Activated CD4-positive, alpha-beta T cell treated with anti-CD3 and anti-CD28 coated beads, Interleukin-2, amount 50 U/mL, for 48 hours (primary cell): ENCODE data around the gene TREM1.
"Not testable (repeated sequence)": the region's sequence is repeated elsewhere in the genome, so short reads cannot be mapped to it uniquely, and the experiment has no call there.

Source experiments
- DNase-seq, 2 experiments: peaks; one replicate each; pipeline ENCODE4 v3.0.0-alpha.2; 2020

Gene TREM1

DNA sequence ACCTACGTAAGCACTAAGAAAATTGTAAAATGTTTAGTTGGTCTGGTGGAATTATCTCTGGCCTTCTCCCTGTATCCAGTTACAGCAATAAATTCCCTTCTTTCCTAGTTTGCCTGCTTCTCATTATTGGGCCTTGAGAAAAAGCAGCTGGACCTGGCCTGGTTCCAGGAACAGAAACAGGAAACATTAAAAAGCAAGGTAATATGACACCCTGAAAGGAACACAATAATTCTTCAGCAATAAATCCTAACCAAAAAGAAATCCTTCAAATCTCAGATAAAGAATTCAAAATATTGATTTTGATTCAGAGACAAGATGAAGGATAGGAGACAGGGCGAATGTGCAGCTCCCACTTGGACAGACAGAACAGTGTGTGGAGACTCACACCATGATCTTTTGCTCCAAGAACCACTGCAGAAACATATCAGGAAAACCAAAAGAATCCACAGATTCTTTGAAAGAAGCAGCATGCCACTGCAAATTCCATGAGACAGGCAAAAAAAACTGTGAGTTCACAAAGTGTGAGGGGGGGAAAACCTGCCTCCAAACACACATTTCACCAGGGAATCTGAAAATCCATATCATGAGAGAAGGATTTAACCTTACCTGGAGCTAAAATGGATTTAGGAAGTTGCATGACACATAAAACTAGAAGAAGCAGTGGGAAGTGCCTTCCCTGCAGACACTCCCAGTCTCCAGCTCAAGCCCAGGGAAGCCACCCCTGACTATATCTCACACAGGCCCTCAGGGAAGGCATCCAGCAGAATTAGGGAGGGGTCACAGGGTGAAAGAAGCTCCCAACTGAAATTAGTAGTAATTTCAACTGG, 28.9 kb downstream of the TREM1 start:
- DNase-seq = no peak

DNA sequence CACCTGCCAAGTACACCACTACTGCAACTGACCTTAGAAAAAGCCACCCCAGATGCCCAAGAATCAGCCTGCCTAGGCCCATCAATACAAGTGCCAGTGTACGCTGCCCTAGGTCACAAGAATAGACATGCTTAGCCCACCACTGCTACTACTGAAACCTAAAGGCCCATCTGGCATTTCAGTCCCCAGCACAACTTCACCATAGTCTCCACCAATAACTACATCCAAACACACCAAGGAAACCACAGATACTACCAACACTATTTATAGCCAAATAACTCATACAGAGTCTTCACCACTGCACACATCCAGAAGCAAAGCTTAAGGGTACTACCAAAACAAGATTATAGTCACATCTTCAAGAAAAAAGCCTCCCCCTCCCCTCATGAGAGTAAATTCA, 30.1 kb downstream of the TREM1 start:
- DNase-seq = no peak

DNA sequence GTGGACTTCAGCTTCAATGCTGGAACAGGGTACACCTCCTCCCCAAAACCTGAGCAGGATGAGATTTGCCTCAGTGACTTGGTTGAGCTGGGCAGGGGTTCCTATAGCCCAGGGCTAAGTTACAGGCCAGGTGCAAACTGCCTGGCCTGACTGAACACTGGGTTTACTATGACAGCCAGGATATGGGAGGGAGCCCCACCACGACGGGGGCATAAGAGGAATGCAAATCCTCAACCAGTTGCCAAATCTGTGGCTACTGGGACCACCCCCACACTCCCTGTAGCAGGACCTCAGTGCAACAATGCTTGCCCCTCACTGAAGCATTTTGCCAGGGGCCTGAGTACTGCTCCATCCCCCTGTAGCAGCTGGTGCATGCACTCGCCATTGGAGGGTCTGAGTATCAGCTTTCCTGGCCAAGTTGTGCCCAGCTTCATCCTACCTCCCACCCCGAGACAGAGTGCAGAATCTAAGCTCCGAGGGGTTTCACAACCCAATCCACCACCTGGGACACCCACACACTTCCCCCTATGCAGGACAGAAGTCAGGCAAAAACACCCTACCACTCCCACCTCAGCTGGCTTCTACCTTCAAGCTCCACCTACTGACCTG, 30.7 kb downstream of the TREM1 start:
- no peak for DNase-seq

DNA sequence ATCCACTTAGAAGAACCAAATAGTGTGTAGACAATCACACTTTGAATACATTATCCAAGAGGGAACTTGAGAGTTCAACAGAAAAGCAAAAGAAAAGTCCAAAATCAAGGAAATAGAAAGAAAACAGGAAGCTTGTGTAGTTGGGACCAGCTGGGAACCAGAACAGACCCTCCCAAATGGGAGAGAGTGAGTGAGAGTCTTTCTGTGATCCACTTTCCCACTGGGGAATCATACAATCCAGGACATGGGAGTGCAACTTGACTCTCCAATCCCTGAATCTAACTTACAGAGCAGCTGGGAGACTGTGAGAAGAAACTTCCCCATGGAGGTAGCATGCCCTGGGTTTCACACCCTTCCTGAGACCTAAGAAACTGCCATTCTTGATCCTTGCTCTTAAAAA, 31.4 kb downstream of the TREM1 start:
- no peak for DNase-seq

DNA sequence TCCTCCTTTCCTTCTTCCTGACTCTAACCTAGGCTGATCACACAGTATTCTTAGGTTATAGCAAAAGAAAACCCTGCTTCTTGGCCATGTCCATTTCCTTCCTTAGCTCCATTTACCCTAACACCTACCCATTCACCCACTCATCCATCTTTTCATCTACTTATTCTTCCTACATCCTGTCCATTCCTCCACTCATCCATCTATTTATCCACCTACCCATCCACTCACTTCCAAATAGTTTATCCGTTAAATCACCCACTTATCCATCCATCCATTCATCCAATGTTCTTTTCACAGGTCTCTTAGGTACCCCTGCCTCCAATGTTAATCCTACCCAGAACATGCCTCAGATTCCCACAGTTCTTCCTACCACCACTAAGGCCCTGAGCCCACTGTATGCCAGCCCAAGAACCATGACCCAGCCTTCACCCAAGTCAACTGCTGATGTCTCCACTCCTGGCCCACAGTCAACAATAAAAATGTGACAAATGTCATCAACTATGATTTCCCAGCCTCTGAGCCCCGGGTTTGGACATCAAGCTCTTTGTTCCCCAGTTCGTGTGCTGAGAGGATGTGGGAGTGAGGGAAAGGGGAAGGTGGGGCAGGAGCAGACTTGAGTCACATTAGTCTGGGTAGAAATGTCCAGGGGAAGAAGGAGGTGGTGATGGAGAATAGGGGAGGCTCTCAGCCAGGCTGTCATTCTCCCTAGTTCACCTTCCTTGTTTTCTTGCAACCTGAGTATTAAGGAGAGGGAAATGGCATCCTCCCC, 33.9 kb downstream of the TREM1 start:
- DNase-seq = no peak

DNA sequence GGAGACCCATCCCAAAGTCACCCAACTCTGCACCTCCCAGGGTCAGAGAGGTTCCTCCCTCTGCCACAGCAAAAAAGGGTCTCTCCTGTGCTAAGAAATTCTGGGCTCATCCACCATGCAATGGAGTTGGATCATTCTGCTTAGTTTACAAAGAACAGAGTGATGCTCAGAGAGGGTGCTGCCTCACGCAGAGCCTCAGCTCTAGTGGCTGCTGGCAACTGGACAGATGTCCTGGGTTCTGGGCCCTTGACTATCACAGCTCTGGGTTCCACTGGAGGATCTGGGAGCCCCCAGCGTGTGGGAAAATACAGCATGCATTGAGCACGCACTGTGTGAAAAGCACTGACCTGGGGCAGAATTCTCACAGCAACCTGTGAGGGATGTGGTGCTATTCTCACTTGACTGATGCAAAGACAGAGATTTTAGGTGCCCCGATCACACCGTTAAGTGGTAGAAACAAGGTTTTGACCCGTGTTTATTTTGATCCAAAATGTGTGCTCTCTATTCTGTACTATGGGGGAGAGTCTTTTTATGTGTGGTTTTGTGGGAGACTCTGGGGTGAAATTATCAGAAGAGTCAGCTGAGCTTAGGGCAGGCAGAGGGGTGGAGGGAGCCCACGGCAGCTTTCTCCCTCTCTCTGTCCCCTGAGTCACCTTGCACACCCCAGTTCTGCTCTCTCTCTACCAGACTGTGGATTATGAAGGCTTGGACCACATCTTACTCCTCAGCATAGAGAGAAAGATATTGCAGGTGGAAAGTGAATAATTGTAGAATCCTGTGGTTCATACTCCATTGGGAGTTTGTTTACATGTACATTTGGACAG, 38.4 kb downstream of the TREM1 start:
- DNase-seq = no peak

DNA sequence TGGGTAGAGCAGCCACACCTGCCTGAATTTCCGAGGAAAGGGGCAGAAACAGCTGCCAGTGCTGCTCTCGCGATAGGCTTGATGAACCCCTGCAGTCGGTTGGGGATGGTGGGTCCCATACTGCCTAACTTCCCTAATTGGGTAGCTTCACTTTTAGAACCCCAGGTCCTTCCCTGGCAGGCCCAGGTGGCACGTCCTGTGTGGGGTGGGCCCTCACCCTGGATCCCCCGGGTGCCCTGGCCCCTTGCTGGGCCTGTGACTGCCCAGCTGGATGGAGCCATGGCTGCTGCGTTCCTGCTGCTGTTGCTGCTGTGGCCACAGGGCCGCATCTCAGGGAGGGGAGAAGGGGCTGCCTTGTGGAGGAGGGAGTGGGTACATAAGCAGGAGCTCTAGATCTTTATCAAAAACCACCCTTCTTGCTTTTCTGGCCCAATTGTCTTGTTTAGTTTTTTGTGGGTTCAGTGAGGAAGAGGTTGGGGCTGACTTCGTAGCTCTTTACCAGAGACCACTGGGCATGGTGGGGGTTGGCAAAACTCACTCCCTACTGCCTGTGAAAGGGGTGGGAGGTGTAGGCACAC, 39.1 kb downstream of the TREM1 start:
- no peak for DNase-seq

DNA sequence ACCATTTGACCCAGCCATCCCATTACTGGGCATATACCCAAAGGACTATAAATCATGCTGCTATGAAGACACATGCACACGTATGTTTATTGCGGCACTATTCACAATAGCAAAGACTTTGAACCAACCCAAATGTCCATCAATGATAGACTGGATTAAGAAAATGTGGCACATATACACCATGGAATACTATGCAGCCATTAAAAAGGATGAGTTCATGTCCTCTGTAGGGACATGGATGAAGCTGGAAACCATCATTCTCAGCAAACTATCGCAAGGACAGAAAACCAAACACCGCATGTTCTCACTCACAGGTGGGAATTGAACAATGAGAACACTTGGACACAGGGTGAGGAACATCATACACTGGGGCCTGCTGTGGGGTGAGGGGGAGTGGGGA, 40.0 kb downstream of the TREM1 start:
- not testable (repeated sequence) for DNase-seq

DNA sequence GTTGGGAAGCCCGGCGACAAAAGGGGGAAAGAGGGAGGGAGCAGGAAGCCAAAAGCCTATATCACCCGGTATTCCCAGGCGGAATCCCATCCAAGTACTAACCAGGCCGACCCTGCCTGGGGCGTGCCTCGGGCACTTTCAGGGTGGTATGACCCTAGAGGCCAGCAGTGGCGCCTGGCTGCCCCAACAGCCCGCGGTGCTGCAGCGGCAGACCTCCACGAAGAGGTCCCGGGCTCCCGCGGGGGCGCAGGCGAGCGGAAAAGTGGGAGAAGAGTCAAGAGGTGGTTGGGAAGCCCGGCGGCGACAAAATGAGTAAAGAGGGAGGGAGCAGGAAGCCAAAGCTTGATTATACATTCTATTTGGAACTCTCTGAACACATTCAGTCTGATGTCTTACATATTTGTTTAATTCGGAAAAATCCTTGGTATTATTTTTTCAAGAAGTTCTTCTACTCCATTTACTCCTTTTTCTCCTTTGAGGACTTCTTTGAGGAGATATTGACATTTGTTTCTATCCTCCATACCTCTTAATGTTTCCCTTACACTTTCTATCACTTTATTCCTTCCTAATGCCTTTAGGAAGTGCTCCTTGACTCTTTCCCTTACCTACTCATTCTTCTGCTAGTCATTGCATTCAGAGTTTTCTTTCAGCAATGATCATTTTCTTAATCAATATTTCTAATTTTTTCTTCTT, 46.9 kb downstream of the TREM1 start:
- DNase-seq = no peak

DNA sequence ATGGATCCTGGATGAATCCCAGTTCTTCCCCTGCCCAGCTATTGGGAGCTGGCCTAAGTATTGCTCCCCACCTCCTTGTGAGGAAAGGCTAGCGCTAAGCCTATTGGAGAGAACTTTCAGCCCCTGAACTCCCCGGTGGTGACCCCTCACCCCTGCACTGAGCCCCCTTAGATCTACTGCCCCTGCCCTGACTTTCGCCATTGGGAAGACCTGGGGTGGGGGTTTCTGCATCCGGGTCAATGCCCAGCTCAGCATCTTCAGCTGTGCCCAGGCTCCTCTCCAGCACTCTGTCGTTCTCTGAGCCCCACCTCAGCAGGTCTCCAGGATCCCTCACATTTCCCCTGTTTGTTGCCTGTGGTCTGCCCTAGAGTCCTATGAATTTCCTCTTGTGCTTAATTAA, 49.4 kb downstream of the TREM1 start:
- DNase-seq = no peak

DNA sequence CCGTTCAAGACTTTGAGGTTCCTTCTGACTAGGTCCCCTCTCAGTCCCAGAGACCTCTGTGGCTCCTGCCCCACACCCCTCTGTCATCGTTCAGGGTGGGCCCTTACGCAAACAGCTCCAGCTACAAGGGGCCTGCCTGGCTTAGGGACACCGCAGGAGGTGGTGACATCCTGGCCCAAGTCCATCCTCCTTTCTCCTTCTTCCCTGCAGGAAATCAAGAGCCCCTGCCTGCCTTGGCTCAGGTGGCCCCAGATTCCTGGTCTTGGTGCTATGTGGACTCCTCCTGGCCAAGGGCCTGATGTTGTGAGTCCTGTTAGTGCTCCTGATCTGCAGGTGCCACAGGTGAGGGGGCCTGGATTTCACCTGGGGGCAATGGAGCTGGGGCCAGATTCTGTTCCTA, 50.2 kb downstream of the TREM1 start:
- no peak for DNase-seq

DNA sequence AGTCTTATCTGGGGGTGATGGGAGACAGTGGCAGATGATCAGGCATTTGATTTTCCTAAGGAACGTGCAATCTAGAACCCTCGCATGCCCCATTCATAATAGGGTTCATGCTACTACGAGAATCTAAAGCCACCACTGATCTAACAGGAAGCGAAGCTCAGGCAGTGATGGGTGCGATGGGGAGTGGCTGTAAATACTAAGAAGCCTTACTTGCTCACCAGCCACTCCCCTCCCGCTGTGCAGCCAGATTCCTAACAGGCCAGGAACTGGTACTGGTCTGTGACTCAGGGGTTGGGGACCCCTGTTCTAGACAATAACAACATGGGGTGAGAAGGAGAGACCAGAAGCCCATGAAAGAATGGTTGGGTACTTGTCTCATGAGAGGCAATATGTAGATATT, 53.8 kb downstream of the TREM1 start:
- no peak for DNase-seq

DNA sequence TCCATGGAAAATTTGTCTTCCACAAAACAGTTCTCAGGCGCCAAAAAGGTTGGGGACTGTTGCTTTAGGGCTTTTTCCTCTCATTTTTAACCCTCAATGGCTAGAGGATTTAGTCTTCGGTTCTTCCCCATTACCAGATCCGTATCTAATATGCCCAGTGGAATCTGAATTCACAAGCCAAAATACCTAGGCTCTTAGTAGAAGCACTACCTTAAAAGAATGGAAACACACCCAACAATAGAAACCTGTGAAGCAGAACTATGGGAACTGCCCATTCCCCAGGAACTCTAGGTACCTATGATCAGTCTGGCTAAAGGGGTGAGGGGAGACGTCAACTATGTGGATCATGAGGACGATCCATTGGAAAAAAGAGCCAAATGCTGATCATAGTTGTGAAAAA, 55.2 kb downstream of the TREM1 start:
- no peak for DNase-seq

DNA sequence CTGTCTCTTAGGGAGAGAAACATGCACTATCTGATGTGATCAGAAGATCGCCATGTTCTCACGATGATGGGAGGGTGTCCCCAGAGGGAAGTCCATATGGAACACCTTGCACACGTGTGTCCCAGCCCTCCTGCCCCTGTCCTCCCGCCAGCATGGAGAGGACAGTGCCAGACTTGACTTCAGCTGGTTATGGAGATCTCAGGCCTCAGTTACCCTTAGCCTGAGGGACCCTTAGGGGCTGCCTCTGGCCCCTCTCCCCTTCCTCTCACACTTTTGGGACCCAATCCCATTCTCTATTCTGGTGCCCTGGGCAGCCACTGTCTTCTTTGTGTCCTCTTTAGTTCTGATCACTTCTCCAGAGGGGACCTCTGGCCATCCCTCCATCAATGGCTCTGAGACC, 56.8 kb downstream of the TREM1 start:
- DNase-seq = no peak

DNA sequence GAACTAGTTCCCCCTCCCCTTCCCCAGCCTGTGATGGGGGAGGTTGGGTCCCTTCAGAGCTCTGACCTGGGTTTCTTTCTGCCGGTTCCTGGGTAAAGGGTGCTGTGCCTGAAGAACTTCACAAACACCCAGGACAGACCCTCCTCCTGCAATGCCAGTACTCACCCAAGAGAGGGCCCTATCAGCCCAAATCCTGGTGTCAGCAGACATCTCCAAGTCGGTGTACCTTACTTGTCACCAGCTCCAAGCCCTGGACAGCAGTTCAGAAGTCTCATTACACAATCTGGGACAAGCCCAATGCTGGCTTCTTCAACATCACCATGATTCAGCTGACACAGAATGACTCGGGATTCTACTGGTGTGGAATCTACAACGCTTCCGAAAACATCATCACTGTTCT, 57.9 kb downstream of the TREM1 start:
- DNase-seq = no peak

DNA sequence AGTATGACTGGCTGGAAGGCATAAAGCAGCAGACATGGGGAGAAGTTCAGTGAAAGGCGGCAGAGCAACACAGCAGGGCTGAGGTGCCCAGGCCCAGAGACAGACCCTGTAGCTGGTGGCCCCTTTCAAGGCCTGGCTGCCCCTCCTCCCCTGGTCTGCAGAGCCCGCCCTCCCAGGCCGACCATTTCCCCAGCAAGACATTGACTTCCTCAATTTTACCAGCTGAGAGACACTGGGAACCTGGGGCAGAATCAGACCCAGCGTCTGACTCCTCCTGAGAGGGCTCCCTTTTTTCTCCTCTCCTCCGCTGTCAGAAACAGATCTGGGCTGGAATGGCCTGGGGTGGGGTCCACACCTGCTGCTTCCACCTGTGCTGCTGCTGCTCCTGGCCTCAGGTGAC, 58.4 kb downstream of the TREM1 start, which contains the start of gene TREML4:
Gene TREML4, plus strand, starts transcription at position 254 of the 400 bp plus-strand sequence. Its CDS starts 79 bp downstream, at position 333.
- no peak for DNase-seq

DNA sequence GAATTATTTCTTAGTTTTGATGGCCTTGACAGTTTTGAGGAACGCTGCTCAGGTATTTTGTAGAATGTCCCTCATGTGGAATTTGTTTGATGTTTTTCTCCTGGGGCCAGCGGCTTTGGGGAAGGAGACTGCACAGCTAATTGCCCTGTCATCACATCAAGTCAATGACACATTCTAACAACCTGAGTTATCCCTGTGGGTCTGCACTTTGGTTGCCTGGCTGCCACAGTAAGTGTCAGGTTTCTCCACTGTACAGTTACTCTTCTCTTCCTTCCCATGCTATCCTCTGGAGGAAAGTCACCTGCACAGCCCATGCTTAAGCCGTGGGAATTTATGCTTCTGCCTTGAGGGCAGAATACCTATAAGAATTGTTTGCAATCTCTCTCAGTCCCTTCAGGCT, 59.7 kb downstream of the TREM1 start:
- DNase-seq = no peak

DNA sequence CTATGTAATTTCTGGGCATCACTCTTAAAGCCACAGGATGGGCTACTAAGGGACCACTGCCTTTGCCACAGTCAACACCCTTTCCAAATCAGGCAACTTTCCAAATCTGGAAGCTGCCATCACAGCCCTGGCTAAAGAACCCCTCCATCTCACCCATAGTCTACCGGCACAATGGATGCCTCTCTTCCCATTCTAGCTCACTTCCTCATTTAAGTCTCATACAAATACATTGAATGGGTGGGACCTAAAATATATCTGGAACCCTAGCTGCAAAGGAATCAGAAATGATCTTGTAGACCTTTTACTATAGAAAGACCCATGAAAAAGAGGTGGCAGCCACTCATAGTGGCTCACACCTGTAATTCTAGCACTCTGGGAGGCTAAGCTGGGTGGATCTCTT, 61.7 kb downstream of the TREM1 start:
- no peak for DNase-seq
